BLaER1 (cell line): Measurements from ENCODE around the gene ALDH1B1.

Source experiments
- H3K27ac ChIP-seq: shearing (Covaris generic); formaldehyde crosslinking; 2 replicates; pipeline ENCODE4 v1.8.1; 2022
- H3K27me3 ChIP-seq: shearing (Covaris generic); formaldehyde crosslinking; 2 replicates; pipeline ENCODE4 v1.8.1; 2022
- H3K36me3 ChIP-seq: shearing (Covaris generic); formaldehyde crosslinking; 2 replicates; pipeline ENCODE4 v1.8.1; 2022
- H3K4me1 ChIP-seq: shearing (Covaris generic); formaldehyde crosslinking; 2 replicates; pipeline ENCODE4 v1.8.1; 2022
- H3K4me2 ChIP-seq: shearing (Covaris generic); formaldehyde crosslinking; 2 replicates; pipeline ENCODE4 v1.8.1; 2022
- H3K4me3 ChIP-seq: shearing (Covaris generic); formaldehyde crosslinking; 2 replicates; pipeline ENCODE4 v1.8.1; 2022
- H3K9ac ChIP-seq: shearing (Covaris generic); formaldehyde crosslinking; 2 replicates; pipeline ENCODE4 v1.8.1; 2022
- H3K9me3 ChIP-seq: shearing (Covaris generic); formaldehyde crosslinking; 2 replicates; pipeline ENCODE4 v1.8.1; 2022
- H4K20me1 ChIP-seq: shearing (Covaris generic); formaldehyde crosslinking; 2 replicates; pipeline ENCODE4 v1.8.1; 2022
- Cebpa-rat ChIP-seq: shearing (Covaris generic); IDR thresholded peaks from 2 replicates; pipeline ENCODE4 v1.8.1; 2022

The ALDH1B1 gene

DNA sequence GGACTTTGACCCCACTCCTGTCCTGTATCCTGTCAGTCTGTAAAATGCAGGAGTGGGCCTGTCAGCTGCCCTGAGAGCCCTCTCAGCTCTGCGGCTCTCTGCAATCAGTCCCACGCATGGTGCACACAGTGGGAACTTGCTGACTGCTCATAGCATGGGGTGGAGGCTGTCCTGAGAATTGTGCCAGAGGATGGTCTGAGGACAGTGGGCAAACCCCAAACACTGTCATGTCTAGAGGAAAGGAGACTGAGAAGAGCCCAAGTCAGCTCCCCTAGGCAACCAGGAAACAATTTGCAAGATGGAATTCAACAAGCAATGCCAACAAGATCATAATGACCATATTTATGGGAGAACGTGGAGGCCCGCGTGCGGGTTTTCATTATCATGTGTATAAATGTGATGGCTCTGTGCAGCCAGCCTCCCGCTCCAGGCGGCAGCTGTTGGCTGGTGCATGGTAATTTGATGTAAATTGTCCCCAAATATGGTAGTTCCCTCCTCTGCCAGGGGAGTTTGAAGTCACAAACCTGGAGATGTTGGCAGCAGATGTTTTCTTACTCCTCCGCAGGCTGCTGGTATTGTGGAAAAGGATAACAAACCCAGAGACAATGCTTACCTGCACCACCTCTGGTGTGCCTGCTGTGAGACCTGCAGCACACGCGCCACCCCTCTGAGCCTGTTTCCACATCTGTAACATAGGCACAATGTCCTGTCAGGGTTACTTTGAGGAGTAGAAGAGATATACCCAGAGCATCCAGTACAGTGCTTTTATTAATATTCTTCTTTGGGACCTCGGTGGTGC lies 39.8 kb upstream of the ALDH1B1 start:
- Histone ChIP-seq H3K4me3 (no peak overlapping the region), H3K36me3 (no peaks in the 10 kb centered on the region), H3K9ac (no peak overlapping the region), H3K4me1 (no peaks in the 10 kb centered on the region), H3K4me2 (no peak overlapping the region), H4K20me1 (no peaks in the 10 kb centered on the region), H3K9me3 (no peaks in the 10 kb centered on the region), H3K27me3 (no peaks in the 10 kb centered on the region), H3K27ac (no peak overlapping the region)
- TF ChIP-seq Cebpa-rat = no peak

DNA sequence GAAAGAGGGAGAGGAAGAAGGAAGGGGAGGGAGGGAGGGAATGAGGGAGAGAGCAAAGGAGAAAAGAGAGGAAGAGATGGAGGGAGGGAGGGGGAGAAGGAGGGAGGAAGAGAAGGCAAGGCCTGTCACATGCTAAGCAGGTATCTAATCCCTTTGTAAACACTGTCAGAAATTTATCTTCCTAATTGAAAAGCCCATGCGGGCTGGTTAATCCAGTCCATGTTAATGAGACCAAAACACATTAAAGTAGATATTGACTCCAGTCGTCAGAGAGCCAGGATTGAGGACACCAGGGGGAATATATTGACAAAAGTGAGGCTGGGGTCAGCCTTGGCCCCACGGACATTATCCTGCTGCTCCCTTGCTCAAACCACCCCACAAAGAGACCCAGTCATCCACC lies 37.4 kb upstream of the ALDH1B1 start:
- H3K4me1 ChIP-seq = no peaks in the 10 kb centered on the region
- H3K4me2 ChIP-seq = no peak overlapping the region
- H3K27me3 ChIP-seq = no peaks in the 10 kb centered on the region
- H3K9ac ChIP-seq = no peak overlapping the region
- no peak for TF ChIP-seq Cebpa-rat
- H3K9me3 ChIP-seq = no peaks in the 10 kb centered on the region
- no peak overlapping the region for H3K4me3 ChIP-seq
- no peaks in the 10 kb centered on the region for H4K20me1 ChIP-seq
- H3K27ac ChIP-seq = no peak overlapping the region
- H3K36me3 ChIP-seq = no peaks in the 10 kb centered on the region

DNA sequence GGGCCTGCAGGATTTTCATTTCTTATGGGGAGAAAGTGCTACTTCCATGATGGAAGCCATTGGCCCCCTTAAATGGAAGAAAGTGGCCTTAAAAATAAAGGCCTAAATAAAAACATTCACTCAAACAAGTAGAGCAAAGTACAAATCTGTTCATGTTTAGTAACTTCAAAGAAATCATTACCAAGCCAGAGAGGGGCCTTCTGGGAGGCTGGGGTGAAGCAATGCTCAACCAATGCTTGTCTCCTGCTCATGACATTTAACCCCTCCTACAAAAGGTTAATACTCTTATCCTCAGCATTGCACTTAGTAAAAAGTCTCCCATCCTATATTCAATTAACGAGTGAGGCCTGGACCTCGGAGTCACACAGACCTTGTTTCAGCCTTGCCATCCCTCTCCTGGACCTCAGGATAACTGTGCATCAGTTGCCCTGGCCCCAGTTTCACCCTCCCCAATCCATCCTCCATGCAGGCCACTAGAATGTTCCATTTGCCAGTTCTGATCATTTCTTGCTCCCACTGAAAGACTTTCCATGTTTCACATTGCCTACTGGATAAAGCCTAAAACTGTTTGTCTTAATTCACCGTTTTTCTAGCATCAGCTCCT lies 36.9 kb upstream of the ALDH1B1 start:
- no peaks in the 10 kb centered on the region for H3K27me3 ChIP-seq
- no peaks in the 10 kb centered on the region for H3K9me3 ChIP-seq
- no peaks in the 10 kb centered on the region for H3K36me3 ChIP-seq
- H3K4me1 ChIP-seq = no peaks in the 10 kb centered on the region
- H3K4me2 ChIP-seq = no peak overlapping the region
- no peaks in the 10 kb centered on the region for H4K20me1 ChIP-seq
- H3K27ac ChIP-seq = no peak overlapping the region
- no peak overlapping the region for H3K9ac ChIP-seq
- no peak for TF ChIP-seq Cebpa-rat
- H3K4me3 ChIP-seq = no peak overlapping the region

DNA sequence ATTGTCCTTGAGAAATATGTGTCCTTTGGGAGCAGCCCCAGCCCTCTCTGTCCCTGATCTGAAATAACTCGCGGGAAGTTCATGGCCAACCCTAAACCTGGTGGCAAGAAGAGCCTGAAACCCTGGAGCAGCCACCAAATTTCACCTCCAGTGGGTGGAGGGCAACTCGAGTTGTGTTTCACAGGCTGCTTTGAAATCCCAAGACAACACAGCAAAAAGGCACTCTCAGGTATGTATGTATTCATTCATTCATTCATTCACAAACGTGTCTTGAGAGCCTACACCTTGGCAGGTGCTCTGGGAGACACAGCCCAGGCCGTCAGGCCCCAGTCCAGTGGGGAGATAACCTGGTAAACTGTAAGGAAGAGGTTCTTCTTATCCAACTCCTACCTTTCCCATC lies 35.7 kb upstream of the ALDH1B1 start:
- H3K27me3 ChIP-seq = no peaks in the 10 kb centered on the region
- no peak overlapping the region for H3K4me3 ChIP-seq
- no peaks in the 10 kb centered on the region for H3K4me1 ChIP-seq
- no peak overlapping the region for H3K9ac ChIP-seq
- no peak overlapping the region for H3K4me2 ChIP-seq
- H3K36me3 ChIP-seq = no peaks in the 10 kb centered on the region
- no peaks in the 10 kb centered on the region for H4K20me1 ChIP-seq
- no peak overlapping the region for H3K27ac ChIP-seq
- no peak for TF ChIP-seq Cebpa-rat
- H3K9me3 ChIP-seq = no peaks in the 10 kb centered on the region

DNA sequence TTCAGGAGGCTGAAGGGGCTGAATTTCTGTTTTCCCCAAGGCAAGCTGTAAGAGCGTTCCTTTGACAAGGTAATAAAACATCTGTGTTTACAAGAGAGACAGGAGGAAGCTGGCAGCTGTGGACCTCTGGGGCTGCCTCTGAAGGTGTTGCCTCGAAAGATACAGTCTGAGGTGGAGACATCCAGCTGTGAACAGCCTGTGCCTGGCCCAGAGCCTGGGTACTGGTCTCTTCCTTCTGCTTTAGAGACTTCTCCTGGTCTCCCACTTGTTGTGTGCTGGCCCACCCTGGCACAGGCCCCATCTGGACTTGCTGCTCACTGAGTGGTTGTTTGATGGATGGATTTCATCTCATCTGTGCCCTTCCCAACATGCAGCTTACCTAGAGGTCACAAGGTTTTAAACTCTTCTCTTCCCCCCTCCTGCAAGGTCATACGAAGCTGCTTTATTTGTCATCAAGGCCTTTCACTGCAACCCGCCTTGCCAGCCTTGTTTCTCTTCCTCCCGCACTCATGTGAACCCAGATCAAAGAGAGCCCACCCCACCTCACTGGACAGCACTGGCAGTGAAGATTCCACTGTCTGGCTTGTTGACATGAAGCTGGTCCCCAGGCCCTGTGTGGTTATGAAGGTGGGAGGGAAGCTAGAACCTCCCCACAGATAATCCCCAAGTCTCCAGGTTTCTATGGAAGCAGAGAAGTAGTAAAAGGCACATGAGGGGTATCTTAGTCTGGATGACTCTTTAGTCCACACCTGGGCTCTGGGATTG lies 35.0 kb upstream of the ALDH1B1 start:
- Histone ChIP-seq H3K27me3 (no peaks in the 10 kb centered on the region), H4K20me1 (no peaks in the 10 kb centered on the region)

DNA sequence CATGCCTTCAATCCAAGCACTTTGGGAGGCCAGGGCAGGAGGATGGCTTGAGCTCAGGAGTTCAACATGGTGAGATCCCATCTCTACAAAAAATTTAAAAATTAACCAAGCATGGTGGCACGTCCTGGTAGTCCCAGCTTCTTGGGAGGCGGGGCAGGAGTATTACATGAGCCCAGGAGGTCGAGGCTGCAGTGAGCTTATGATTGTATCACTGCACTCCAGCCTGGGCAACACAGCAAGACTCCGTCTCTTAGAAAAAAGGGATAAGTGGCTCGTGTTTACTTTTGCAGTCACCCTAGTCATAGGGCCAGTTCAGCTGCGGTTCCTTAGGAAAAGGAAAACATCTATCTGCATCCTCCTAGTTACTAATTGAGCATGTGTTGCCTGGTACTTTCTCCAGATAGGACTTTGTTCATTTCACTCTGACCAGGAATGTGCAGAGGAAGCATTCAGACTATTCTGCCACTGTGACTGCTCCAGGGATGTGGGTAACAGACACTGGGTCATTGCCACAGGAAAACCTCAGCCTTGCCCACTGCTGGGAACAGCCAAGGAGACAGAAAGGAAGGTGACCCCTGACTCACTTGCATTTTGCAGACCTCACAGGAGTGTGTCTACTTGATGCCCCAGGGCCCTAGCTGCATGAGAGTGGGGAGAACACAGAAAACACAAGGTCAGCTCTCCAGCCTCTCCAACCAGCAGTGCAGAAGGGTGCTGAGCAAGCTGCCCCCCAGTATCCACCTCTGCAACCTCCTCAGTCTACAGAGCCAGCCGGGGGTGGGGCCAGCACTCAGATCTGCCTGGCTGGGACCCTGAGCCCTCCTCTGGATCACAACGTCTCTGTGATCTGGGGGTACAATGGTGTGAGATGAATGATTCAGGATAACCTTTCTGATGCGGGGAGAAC lies 33.9 kb upstream of the ALDH1B1 start:
- no peak overlapping the region for H3K4me2 ChIP-seq
- no peaks in the 10 kb centered on the region for H3K27me3 ChIP-seq
- no peak overlapping the region for H3K9ac ChIP-seq
- H3K36me3 ChIP-seq = no peaks in the 10 kb centered on the region
- H3K4me1 ChIP-seq = no peaks in the 10 kb centered on the region
- no peak overlapping the region for H3K4me3 ChIP-seq
- no peak overlapping the region for H3K27ac ChIP-seq
- H3K9me3 ChIP-seq = no peaks in the 10 kb centered on the region
- TF ChIP-seq Cebpa-rat = no peak
- H4K20me1 ChIP-seq = no peaks in the 10 kb centered on the region

More for the DNA sequence above, 35.0 kb upstream of the ALDH1B1 start:
- no peaks in the 10 kb centered on the region for H3K4me1 ChIP-seq
- H3K36me3 ChIP-seq = no peaks in the 10 kb centered on the region
- no peak overlapping the region for H3K9ac ChIP-seq
- no peak overlapping the region for H3K27ac ChIP-seq
- TF ChIP-seq Cebpa-rat = no peak
- no peak overlapping the region for H3K4me2 ChIP-seq
- H3K9me3 ChIP-seq = no peaks in the 10 kb centered on the region
- H3K4me3 ChIP-seq = no peak overlapping the region

DNA sequence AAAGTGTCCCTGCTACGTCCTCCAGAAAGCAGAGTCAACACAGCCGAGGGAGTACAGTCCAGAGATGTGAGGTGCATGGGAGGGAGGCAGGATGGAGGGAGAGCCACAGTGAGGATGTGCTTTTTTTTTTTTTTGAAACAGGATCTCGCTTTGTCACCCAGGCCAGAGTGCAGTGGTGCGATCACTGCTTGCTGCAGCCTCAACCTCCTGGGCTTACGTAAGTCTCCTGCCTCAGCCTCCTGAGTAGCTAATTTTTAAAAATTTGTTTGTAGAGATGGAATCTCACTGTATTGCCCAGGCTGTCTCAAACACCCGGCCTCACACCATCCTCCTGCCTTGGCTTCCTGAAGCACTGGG lies 33.2 kb upstream of the ALDH1B1 start:
- Histone ChIP-seq H3K36me3 (no peaks in the 10 kb centered on the region), H3K27ac (no peak overlapping the region), H3K4me2 (no peak overlapping the region), H3K9me3 (no peaks in the 10 kb centered on the region), H4K20me1 (no peaks in the 10 kb centered on the region), H3K4me1 (no peaks in the 10 kb centered on the region), H3K9ac (no peak overlapping the region), H3K4me3 (no peak overlapping the region), H3K27me3 (no peaks in the 10 kb centered on the region)
- no peak for TF ChIP-seq Cebpa-rat

DNA sequence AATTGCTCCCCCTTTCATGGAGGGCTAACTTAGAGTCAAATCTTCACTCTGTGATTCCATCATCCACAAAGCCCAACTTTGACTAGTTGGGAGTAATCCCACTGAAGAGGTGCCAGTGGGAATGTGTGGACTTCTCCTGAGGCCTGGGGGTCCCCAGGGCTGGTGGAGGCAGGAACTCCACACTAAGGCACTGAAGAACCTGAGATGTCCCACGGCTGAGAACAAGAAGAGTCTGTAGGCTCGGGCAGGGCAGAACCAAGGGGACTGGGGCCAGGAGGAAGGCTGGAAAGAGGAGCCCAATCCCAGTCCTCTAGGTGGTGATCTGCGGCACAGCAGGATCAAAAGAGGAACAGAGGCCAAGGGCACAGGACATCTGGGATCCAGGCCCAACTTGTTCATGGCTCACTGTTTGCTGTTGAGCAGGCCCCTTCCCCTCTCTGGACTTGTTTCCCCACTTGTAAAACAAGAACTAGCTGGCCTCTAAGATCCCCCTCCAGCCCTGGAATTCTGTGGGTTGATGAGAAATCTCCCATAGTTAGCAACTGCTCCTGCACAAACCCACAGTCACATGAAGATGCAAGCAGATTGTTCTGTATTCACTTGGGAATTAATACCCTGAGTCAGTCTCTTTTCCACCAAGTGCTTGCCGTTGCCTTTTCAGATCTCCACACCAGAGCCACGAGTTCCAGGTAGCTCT lies 32.7 kb upstream of the ALDH1B1 start:
- no peaks in the 10 kb centered on the region for H3K9me3 ChIP-seq
- H3K4me1 ChIP-seq = no peaks in the 10 kb centered on the region
- no peak overlapping the region for H3K27ac ChIP-seq
- no peaks in the 10 kb centered on the region for H4K20me1 ChIP-seq
- H3K4me2 ChIP-seq = peak overlapping the region; percentile 22; the same call in 1 of the 2 replicates
- no peaks in the 10 kb centered on the region for H3K27me3 ChIP-seq
- no peak overlapping the region for H3K4me3 ChIP-seq
- H3K9ac ChIP-seq = no peak overlapping the region
- H3K36me3 ChIP-seq = no peaks in the 10 kb centered on the region
- no peak for TF ChIP-seq Cebpa-rat
